Ishikawa (cell line): Measurements from ENCODE around the gene FHL1.

ENCODE experiments used
- FOXM1 ChIP-seq: IDR thresholded peaks from 2 replicates; pipeline ENCODE4 v1.6.1; 2012; ENCODE audit warnings: low read depth, borderline replicate concordance
- MAX ChIP-seq: IDR thresholded peaks from 2 replicates; pipeline ENCODE4 v1.6.1; 2012
- NFIC ChIP-seq: IDR thresholded peaks from 2 replicates; pipeline ENCODE4 v1.6.1; 2012
- RAD21 ChIP-seq: IDR thresholded peaks from 2 replicates; pipeline ENCODE4 v1.6.1; 2012; ENCODE audit warnings: low read depth
- TEAD4 ChIP-seq: IDR thresholded peaks from 2 replicates; pipeline ENCODE4 v1.6.1; 2012
- YY1 ChIP-seq: IDR thresholded peaks from 2 replicates; pipeline ENCODE4 v1.6.1; 2012; ENCODE audit warnings: low read depth
- ZBTB7A ChIP-seq: IDR thresholded peaks from 2 replicates; pipeline ENCODE4 v1.6.1; 2012; ENCODE audit warnings: low read depth
- TF ChIP-seq, protein P1 (sequence below): IDR thresholded peaks from 2 replicates; pipeline ENCODE4 v1.6.1; 2012; ENCODE audit warnings: low read depth, mild to moderate bottlenecking
- TF ChIP-seq, protein P2 (sequence below): IDR thresholded peaks from 2 replicates; pipeline ENCODE4 v1.6.1; 2012

- TF ChIP-seq NFIC (no peak), FOXM1 (no peak), YY1 (no peak), ZBTB7A (no peak), RAD21 (no peak), TEAD4 (no peak), MAX (no peak)
- TF ChIP-seq, protein P1, sequence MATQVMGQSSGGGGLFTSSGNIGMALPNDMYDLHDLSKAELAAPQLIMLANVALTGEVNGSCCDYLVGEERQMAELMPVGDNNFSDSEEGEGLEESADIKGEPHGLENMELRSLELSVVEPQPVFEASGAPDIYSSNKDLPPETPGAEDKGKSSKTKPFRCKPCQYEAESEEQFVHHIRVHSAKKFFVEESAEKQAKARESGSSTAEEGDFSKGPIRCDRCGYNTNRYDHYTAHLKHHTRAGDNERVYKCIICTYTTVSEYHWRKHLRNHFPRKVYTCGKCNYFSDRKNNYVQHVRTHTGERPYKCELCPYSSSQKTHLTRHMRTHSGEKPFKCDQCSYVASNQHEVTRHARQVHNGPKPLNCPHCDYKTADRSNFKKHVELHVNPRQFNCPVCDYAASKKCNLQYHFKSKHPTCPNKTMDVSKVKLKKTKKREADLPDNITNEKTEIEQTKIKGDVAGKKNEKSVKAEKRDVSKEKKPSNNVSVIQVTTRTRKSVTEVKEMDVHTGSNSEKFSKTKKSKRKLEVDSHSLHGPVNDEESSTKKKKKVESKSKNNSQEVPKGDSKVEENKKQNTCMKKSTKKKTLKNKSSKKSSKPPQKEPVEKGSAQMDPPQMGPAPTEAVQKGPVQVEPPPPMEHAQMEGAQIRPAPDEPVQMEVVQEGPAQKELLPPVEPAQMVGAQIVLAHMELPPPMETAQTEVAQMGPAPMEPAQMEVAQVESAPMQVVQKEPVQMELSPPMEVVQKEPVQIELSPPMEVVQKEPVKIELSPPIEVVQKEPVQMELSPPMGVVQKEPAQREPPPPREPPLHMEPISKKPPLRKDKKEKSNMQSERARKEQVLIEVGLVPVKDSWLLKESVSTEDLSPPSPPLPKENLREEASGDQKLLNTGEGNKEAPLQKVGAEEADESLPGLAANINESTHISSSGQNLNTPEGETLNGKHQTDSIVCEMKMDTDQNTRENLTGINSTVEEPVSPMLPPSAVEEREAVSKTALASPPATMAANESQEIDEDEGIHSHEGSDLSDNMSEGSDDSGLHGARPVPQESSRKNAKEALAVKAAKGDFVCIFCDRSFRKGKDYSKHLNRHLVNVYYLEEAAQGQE: no peak
- TF ChIP-seq, protein P2, sequence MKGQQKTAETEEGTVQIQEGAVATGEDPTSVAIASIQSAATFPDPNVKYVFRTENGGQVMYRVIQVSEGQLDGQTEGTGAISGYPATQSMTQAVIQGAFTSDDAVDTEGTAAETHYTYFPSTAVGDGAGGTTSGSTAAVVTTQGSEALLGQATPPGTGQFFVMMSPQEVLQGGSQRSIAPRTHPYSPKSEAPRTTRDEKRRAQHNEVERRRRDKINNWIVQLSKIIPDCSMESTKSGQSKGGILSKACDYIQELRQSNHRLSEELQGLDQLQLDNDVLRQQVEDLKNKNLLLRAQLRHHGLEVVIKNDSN: no peak
Measured at GRCh38 chrX:136154998-136155397, 7.7 kb downstream of the FHL1 start.
